Measurements from ENCODE around the gene LRRC46.

The LRRC46 gene

DNA sequence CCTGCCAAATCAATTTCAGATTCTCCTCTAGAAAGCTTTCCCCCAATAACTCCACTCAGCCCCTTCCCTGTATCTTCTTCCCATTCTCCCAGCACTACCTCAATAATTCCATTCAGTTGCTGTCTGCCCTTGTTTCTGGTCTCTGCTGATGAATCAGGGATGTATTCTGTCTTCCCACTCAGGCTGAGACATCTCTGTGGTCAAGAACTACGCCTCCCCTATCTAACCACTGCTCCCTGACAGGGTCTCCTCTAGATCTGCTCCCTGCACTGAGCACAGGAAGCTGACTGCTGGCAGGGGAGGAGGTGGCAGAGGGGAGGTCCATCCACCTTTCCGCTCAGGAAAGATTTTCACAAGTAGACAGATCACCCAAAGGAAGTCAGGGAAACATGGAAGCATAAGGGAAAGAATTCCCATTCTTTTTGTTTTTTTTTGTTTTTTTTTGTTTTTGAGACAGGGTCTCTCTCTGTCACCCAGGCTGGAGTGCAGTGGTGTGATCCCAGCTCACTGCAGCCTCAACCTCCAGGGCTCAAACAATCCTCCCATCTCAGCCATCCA is 47.6 kb downstream of the LRRC46 start:
- no peak for DNase-seq

GRCh38 chr17:47879776-47880454 is 48.4 kb downstream of the LRRC46 start:
- no peak for DNase-seq

GRCh38 chr17:47882247-47882646 is 50.8 kb downstream of the LRRC46 start:
- no peak for DNase-seq

GRCh38 chr17:47882695-47883588 is 51.5 kb downstream of the LRRC46 start:
- DNase-seq = no peak

DNA sequence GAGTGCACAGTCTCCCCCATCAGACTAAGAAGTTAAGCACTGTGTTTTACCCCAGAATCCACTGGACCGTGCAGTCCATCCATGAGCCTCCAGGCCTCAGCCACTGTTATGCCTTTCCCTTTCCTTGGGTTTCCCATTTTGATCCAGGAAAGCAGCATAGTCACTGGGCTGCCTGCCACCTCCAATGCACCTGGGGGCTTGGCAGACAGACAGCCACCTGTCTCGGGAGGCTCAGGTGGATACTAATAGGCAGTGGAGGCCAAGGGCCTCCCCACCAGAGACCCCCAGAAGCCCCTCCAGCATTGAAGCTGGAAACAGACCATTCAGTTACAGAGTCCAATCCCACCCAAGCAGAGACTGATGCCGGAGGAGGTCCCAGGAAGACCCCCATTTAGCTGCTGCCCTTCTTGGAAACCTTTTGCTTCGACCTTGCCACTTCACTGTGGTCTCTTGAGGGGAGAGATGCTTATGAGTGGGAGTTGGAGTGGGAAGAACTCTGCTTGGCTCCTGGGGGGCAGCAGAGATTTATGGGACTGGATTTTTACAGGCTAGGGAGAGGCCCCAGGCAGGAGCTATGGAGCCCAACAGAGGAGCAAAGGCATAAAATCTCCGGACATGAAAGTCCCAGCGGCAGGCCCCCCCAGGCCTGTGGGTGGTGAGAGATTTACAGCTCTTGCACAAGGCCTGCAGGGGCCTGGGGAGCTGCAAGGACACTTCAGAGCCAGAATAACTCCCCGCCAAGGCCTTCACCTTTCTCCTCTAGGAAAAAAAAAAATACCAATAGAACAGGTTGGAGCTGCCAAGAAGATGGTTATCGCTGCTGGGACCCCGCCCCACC is 52.3 kb downstream of the LRRC46 start:
- no peak for DNase-seq

- no peak for DNase-seq
Measured at GRCh38 chr17:47884427-47884740, 52.9 kb downstream of the LRRC46 start.

DNA sequence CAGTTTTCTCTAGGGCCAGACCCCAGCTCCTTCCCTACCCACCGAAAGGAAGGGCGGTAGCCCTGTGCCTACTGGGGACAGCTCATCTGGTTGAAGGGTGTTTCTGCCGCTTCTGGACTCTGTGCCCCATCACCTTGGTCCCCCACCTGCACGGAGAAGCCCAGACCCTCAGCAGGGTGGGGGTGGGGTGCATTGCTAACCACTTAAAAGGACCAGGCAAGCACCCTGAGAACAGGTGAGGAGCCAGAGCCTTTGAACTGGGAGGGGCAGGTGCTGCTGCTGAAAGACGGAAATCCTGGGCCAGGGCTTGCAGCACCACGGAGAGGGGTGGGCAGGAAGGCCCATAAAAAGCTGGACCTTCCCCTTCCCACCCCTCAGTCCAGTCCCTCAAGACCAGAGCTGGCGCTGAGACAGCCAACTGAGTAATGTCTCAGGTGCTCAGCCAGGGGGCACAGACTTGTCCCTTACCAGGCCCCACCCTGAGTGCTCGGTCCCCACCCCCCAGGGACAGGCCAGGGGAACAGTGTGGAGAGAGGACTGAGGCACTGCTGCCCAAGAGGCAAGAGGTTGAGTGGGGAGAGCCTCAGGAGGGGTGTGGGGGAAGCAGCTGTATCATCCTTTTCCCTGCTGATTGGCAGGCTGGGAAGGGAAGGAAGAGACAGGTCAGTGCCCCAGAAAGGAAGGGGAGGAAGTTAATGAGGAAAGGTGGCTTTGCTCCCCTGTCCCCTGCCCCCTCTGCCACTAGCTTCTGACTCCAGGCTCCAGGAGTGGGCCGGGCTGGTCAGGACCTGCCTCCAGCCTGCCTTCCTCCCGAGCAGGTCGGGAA is 53.6 kb downstream of the LRRC46 start:
- no peak for DNase-seq
